Measurements from ENCODE around the gene GNA14. TPM values are rescaled to one million over a fixed set of nuclear protein-coding genes. Genes with fewer than 3 reads are reported as not detected.
A peak's percentile ranks its signal among the peaks of the same experiment; 100 is the strongest.

GNA14 gene
- total RNA-seq, 2 experiments from 2014 or later = not detected

DNA sequence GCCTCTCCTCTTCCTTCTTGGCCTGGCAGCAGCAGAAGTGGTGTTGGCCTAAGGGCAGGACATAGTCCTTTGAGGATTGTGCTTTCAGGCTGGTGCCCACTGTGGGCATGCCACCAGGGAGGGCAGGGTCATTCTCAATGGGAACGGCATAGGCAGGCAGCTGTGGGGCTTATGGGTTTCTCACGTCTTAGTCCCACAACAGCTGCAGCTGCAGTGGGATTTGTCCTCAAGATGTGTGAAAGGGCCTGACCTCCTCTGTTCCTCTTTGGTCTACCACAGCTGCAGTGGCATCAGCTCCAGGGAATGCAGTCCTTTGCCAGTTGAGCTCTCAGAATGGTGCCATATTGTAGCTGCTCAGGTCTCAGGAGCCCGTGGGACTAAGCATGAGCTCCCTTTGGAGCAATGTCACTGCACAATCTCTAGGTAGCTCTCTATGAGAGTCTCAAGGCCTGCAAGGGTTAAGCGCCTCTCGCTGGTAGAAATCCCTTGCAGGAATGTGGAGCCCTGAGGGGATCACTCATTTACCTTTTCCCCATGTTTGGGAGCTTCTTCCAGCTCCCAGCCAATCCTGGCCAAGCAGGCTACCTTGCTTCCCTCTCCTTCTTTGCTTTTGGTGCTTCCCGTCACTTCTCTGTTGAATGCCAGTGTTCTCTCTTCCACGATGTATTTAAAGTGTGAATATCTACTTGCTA is 104.8 kb downstream of the GNA14 start:
- peaks cover 16% of the 10 kb centered on the region for H3K9me3 Mint-ChIP-seq (ENCODE audit: insufficient read depth)
- peaks cover 2% of the 10 kb centered on the region for H3K27me3 Mint-ChIP-seq (ENCODE audit: low read depth)
- H3K4me3 Mint-ChIP-seq = no peak overlapping the region
- ChIA-PET CTCF (no interaction called here), POLR2A (no interaction called here)
- H3K36me3 Mint-ChIP-seq (ENCODE audit: low read depth) = no peaks in the 10 kb centered on the region
- H3K27ac Mint-ChIP-seq = no peak overlapping the region
- DNase-seq (no peak), ATAC-seq (no peak)
- no peaks in the 10 kb centered on the region for H3K4me1 Mint-ChIP-seq (ENCODE audit: low read depth)

DNA sequence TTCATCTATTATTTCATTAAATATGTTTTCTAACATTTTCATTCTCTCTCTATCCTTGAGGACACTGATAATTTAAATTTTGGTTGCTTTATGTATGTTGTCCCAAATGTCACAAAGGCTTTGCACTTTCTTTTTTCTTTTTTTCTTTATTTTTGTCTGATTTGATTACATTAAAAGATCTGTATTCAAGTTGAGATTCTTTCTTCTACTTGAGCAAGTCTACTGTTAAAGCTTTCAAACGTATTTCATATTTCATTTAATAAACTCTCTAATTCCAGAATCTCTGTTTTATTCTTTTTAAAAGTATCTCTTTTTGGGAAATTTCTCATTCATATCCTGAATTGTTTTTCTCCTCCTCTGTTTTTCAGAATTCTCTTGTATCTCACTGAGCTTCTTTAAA is 106.5 kb downstream of the GNA14 start:
- H3K36me3 Mint-ChIP-seq (ENCODE audit: low read depth) = no peaks in the 10 kb centered on the region
- DNase-seq (no peak), ATAC-seq (no peak)
- no peaks in the 10 kb centered on the region for H3K4me1 Mint-ChIP-seq (ENCODE audit: low read depth)
- no peak overlapping the region for H3K27ac Mint-ChIP-seq
- H3K4me3 Mint-ChIP-seq = no peak overlapping the region
- POLR2A ChIA-PET = no interaction called here
- peaks cover 16% of the 10 kb centered on the region for H3K9me3 Mint-ChIP-seq (ENCODE audit: insufficient read depth)
- peaks cover 2% of the 10 kb centered on the region for H3K27me3 Mint-ChIP-seq (ENCODE audit: low read depth)
- CTCF ChIA-PET = no interaction called here

DNA sequence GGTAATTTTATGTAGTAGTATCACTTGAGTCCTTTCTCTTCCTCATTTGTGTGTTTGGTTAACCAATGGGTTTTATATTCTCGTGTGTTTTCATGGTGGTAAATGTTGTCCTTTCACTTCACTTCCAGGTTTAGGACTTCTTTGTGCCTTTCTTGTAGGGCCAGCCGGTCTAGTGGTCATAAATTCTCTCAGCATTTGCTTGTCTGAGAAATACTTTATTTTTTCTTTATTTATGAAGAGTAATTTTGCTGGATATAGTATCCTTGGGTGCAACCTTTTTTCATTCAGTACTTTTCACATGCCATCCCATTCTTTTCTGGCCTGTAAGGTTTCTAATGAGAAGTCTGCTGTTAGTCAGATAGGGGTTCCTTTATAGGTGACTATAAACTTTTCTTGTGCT is 107.1 kb downstream of the GNA14 start:
- ChIA-PET POLR2A (no interaction called here), CTCF (no interaction called here)
- H3K27me3 Mint-ChIP-seq (ENCODE audit: low read depth) = peaks cover 2% of the 10 kb centered on the region
- no peak for DNase-seq
- H3K27ac Mint-ChIP-seq = no peak overlapping the region
- H3K4me1 Mint-ChIP-seq (ENCODE audit: low read depth) = no peaks in the 10 kb centered on the region
- peaks cover 16% of the 10 kb centered on the region for H3K9me3 Mint-ChIP-seq (ENCODE audit: insufficient read depth)
- ATAC-seq = no peak
- H3K36me3 Mint-ChIP-seq (ENCODE audit: low read depth) = no peaks in the 10 kb centered on the region
- no peak overlapping the region for H3K4me3 Mint-ChIP-seq

DNA sequence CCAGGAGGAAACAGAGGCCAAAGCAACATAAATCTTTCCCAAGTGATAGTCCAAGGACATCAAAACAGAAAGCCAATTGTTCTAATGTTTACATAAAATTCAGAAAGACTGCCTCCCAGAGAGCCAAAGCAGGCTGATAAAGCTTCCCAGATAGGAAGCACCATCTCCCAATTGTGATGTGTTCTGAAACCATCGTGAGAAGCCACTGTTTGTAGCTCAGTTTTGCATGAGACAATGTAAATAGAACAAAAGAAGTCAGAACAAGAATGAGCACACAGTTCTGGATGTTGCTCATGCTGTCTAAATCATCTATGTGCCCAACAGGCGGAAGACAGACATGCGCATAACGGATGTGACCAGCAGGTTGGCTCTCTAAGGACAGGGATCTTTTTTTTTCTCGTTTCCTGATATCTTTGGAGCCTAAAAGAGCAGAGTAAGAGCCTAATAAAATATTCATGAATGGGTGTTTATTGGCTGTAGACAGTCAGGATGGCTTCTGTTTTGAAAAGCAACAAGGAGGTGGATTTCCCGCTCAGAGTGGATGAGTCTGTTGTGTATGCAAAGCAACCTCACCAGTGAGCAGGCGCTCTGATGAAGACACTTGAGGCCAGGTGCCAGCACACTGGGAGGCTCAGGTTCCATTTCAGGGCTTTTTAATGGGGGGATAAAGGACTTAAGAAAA is 113.6 kb downstream of the GNA14 start:
- no peak overlapping the region for H3K4me3 Mint-ChIP-seq
- CTCF ChIA-PET = interaction anchor here (1.0 kb wide), 1 partner anchor 77 kb away, joined by 3 read pairs; no protein-coding TSS in a partner anchor
- POLR2A ChIA-PET = no interaction called here
- H3K36me3 Mint-ChIP-seq (ENCODE audit: low read depth) = no peaks in the 10 kb centered on the region
- H3K4me1 Mint-ChIP-seq (ENCODE audit: low read depth) = no peaks in the 10 kb centered on the region
- H3K9me3 Mint-ChIP-seq (ENCODE audit: insufficient read depth) = no peaks in the 10 kb centered on the region
- H3K27me3 Mint-ChIP-seq (ENCODE audit: low read depth) = peaks cover 2% of the 10 kb centered on the region
- DNase-seq (no peak), ATAC-seq (no peak)
- H3K27ac Mint-ChIP-seq = no peak overlapping the region

DNA sequence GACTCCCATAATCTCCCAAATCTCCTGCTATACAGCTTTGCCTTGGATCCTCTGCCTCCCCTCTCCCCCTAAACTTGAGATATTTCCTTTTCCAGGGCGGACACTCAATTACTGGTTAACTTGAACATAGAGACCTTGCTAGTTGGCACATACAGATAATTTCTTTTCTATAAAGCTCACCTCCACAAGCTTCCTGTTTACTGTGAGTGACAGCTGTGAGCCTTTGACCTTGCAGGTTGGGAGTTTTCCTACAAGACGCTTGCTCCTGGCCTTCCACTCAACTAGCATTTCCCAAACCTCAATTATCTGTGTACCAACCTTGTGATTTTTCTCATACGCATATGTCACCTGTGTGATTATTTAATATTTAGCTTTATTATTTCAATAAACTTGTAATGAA is 114.5 kb downstream of the GNA14 start:
- ChIA-PET POLR2A (no interaction called here), CTCF (interaction anchor here (1.0 kb wide), 1 partner anchor 76 kb away, joined by 3 read pairs; no protein-coding TSS in a partner anchor)
- Mint-ChIP-seq H3K36me3 (ENCODE audit: low read depth) (no peaks in the 10 kb centered on the region), H3K4me1 (ENCODE audit: low read depth) (no peaks in the 10 kb centered on the region), H3K27ac (no peak overlapping the region), H3K4me3 (no peak overlapping the region), H3K27me3 (ENCODE audit: low read depth) (no peaks in the 10 kb centered on the region), H3K9me3 (ENCODE audit: insufficient read depth) (no peaks in the 10 kb centered on the region)
- ATAC-seq (no peak), DNase-seq (no peak)

DNA sequence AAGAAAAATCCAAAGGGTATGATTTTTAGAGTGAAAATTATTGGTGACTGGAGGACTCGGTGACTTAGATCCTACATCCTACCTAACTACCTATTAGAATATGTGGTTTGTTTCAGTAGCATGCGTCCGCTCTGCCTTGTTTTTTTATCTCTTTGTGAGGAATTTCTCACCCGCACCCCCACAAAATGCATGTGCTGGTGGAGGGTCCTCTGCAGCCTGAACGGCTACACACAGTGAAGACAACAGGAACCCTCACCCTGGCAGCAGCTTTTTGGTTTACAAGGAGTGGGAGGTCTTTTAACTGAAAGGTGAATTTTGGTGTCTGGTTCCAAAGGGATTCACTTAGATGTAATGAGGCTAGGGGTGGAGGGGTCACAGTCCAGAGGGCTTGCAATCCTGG is 115.5 kb downstream of the GNA14 start:
- no peaks in the 10 kb centered on the region for H3K27me3 Mint-ChIP-seq (ENCODE audit: low read depth)
- no peaks in the 10 kb centered on the region for H3K36me3 Mint-ChIP-seq (ENCODE audit: low read depth)
- no peak overlapping the region for H3K27ac Mint-ChIP-seq
- H3K9me3 Mint-ChIP-seq (ENCODE audit: insufficient read depth) = no peaks in the 10 kb centered on the region
- ATAC-seq (no peak), DNase-seq (no peak)
- no peaks in the 10 kb centered on the region for H3K4me1 Mint-ChIP-seq (ENCODE audit: low read depth)
- POLR2A ChIA-PET = no interaction called here
- CTCF ChIA-PET = no interaction called here
- no peak overlapping the region for H3K4me3 Mint-ChIP-seq

DNA sequence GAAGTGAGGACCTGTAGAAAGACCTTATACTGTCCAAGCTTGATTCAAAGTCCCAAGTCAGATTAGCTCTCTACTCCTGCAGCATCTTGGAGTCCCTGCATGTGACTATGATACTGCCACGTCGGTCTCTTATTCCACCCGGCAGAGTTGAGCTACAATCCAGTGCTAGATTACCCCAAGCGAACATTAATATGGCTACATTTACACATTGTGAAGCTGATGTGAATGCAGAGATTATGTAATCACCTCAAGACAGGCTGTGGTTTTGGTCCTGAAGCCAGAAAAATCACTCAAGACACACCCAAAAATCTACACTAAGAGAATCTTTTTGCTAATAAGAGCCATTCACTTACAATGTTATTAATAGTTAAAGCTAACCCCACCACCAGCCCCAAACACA is 116.7 kb downstream of the GNA14 start:
- ChIA-PET CTCF (no interaction called here), POLR2A (no interaction called here)
- Mint-ChIP-seq H3K9me3 (ENCODE audit: insufficient read depth) (no peaks in the 10 kb centered on the region), H3K36me3 (ENCODE audit: low read depth) (no peaks in the 10 kb centered on the region), H3K27me3 (ENCODE audit: low read depth) (no peaks in the 10 kb centered on the region), H3K27ac (no peak overlapping the region), H3K4me1 (ENCODE audit: low read depth) (no peaks in the 10 kb centered on the region), H3K4me3 (no peak overlapping the region)
- ATAC-seq = no peak
- no peak for DNase-seq

DNA sequence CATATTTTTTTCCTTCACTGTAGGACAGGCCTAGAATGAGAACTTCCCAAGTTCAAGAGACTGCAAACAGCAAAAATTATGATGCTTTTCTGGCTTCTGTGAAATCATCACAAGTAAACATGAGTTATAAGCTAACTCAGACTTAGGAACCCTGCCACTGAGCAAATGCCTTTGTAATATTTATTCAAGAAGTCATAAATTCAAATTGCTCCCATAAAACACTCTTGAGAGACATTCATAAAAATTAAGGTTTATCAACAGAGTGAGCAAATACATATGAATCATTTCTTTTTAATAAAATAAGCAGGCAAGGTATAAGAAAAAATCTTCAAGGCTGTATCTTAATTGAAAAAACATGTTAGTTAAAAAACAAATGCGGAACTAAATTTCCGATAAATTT is 124.2 kb downstream of the GNA14 start:
- Mint-ChIP-seq H3K4me3 (no peak overlapping the region), H3K9me3 (ENCODE audit: insufficient read depth) (no peaks in the 10 kb centered on the region), H3K27ac (no peak overlapping the region), H3K27me3 (ENCODE audit: low read depth) (no peaks in the 10 kb centered on the region), H3K4me1 (ENCODE audit: low read depth) (no peaks in the 10 kb centered on the region), H3K36me3 (ENCODE audit: low read depth) (no peaks in the 10 kb centered on the region)
- ATAC-seq (no peak), DNase-seq (no peak)
- ChIA-PET POLR2A (no interaction called here), CTCF (no interaction called here)

DNA sequence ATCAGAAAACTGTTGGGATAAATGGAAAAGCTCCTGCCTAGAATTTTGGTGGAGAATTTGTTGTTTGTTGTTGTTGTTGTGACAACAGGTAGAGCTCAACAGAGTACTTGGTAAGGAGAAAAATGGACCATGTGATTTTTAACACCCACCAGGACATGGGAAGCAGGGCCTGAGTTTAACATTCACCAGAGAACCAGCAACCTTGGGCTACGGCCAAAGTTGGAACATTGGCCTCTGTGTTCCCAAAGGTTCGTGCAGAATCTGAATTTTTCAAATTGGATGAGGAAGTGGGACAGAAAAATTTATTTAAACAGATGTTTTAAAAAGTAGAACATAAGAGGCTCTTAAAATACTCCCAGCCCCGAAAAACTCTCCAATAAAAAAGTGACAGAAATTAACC is 127.0 kb downstream of the GNA14 start:
- Mint-ChIP-seq H3K4me3 (no peak overlapping the region), H3K36me3 (ENCODE audit: low read depth) (no peaks in the 10 kb centered on the region), H3K9me3 (ENCODE audit: insufficient read depth) (no peaks in the 10 kb centered on the region), H3K4me1 (ENCODE audit: low read depth) (no peaks in the 10 kb centered on the region), H3K27me3 (ENCODE audit: low read depth) (no peaks in the 10 kb centered on the region), H3K27ac (no peak overlapping the region)
- CTCF ChIA-PET = no interaction called here
- ATAC-seq = no peak
- POLR2A ChIA-PET = no interaction called here
- DNase-seq = no peak

DNA sequence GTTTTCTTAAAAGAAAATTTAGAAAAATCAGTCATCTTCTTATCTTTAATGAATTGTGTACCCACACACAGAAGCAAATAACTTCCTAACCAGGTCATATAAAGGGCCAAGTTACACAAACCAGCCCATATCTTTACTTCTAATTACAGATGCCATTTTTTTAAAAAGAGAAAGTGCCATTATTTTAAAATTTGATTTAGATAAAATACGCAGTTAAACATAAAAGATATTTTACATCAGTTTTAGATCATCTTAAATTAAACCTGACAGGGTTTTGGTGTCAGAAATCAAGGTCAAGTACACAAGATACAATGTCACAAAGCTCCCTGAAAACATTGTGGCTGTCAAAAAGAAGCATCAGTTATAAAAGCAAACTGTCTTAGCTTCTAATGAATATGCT is 129.4 kb downstream of the GNA14 start:
- DNase-seq (no peak), ATAC-seq (no peak)
- Mint-ChIP-seq H3K4me3 (no peak overlapping the region), H3K36me3 (ENCODE audit: low read depth) (no peaks in the 10 kb centered on the region), H3K27ac (no peak overlapping the region), H3K4me1 (ENCODE audit: low read depth) (peaks cover 8% of the 10 kb centered on the region), H3K9me3 (ENCODE audit: insufficient read depth) (no peaks in the 10 kb centered on the region), H3K27me3 (ENCODE audit: low read depth) (no peaks in the 10 kb centered on the region)
- ChIA-PET CTCF (interaction anchor here (1.5 kb wide), 1 partner anchor 61 kb away, joined by 5 read pairs; no protein-coding TSS in a partner anchor), POLR2A (no interaction called here)

DNA sequence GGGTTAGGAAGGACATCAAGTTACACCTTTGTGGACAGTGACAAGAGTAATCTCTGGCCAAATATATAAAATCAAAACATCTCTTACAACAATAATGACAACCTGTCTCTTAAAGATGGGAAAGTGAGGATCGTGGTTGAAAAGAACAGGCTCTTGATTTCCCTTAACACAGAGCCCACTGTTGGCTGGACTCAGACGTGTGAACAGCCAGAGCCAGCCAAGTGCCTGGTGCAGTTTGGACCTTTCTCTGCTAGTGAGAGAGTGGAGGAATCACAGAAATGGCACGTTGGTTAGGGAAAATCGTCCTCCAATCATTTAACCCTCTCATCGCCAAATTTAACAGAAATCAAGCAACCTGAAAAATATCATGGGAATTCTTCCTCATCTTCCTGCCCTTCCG is 131.3 kb downstream of the GNA14 start:
- Mint-ChIP-seq H3K27ac (no peak overlapping the region), H3K9me3 (ENCODE audit: insufficient read depth) (no peaks in the 10 kb centered on the region), H3K4me3 (no peak overlapping the region), H3K4me1 (ENCODE audit: low read depth) (peaks cover 8% of the 10 kb centered on the region), H3K27me3 (ENCODE audit: low read depth) (no peaks in the 10 kb centered on the region), H3K36me3 (ENCODE audit: low read depth) (no peaks in the 10 kb centered on the region)
- ChIA-PET CTCF (no interaction called here), POLR2A (no interaction called here)
- no peak for ATAC-seq
- DNase-seq = no peak

DNA sequence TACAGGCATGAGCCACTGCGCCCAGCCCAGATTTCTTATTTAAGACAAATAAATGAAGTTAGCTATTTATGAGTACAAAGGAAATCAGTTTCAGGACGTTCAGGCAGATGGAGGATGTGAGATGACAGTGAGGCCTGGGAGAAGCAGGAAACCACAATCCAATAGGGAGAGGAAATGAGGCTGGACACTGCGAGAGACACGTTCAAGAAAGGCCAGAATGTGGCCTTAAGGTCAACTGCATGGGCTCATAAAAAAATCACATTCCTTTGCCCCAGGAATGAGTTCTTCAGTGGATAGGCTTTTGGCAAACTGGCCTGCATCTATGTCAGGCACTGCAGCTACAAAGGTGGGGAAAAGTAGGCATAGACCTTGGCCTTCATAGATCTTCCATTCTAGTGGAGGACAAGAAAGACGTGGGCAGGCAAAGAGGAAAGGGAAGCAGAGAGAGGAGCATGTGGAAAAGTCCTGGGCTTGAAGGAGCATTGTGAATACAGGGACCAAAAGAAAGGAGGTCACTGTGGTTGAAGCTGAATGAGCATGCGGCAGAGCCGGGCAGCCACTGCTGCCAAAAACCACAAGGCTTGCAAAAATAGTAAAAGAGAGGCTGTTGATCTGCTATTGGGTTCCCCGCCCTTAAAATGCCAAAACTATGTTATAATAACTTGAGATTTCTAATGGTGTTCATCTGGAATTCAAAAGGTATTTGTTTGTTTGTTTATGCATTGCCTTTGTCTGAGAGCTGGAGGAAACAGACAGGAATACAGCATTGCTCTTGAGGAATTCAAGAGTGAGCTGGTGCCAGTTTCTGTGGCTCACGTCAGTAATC is 133.0 kb downstream of the GNA14 start:
- CTCF ChIA-PET = interaction anchor here (2.8 kb wide), 1 partner anchor 58 kb away, joined by 9 read pairs; no protein-coding TSS in a partner anchor
- ATAC-seq = peak; percentile 30
- peaks cover 8% of the 10 kb centered on the region for H3K4me1 Mint-ChIP-seq (ENCODE audit: low read depth)
- no peak overlapping the region for H3K4me3 Mint-ChIP-seq
- H3K9me3 Mint-ChIP-seq (ENCODE audit: insufficient read depth) = no peaks in the 10 kb centered on the region
- no peak for DNase-seq
- no peak overlapping the region for H3K27ac Mint-ChIP-seq
- H3K36me3 Mint-ChIP-seq (ENCODE audit: low read depth) = no peaks in the 10 kb centered on the region
- POLR2A ChIA-PET = no interaction called here
- no peaks in the 10 kb centered on the region for H3K27me3 Mint-ChIP-seq (ENCODE audit: low read depth)
